Spleen (tissue), 7 donors: ENCODE results near the gene MAST4.

Source experiments
- CTCF ChIP-seq, 11 experiments: fragments of 200-600 bp in 7 of 11; fragments of 450-650 bp in 4 of 11; sonication (generic) in 4 of 11; IDR thresholded peaks in 8 of 11; conservative IDR thresholded peaks in 3 of 11; 1 replicate in 7 of 11; 2 replicates in 4 of 11; pipeline versions ENCODE4 v1.4.0 to v1.8.0; 2016 to 2021; ENCODE audit warnings: antibody characterized with exemption in 11 of 11, inconsistent platforms in 4 of 11, mild to moderate bottlenecking in 1 of 11
- POLR2A ChIP-seq, 3 donors: fragments of 450-650 bp; IDR thresholded peaks; one replicate each; pipeline ENCODE4 v1.5.1; 2017; ENCODE audit warnings: antibody characterized with exemption in 3 of 3, mild to moderate bottlenecking in 1 of 3
- POLR2AphosphoS5 ChIP-seq, 3 donors: sonication (generic); formaldehyde crosslinking; IDR thresholded peaks; one replicate each; pipeline ENCODE4 v1.5.1; 2017; ENCODE audit warnings: antibody characterized with exemption in 3 of 3
- donor health status: DM: no; HTN: no; CAD: no; lungs with moderate emphysema.
- donor health status: DM: no; HTN: no; CAD: no.
- donor health status: DM: no; HTN: no; CAD: no.

GRCh38 chr5:66708368-66708767 lies 112.2 kb downstream of the MAST4 start:
- TF ChIP-seq POLR2AphosphoS5 (IDR thresholded peaks at IDR 0.05): no peak
- no peak for TF ChIP-seq CTCF (IDR thresholded peaks at IDR 0.05 in 8 of 11, conservative IDR thresholded peaks at IDR 0.05 in 3 of 11)
- no peak for TF ChIP-seq POLR2A (IDR thresholded peaks at IDR 0.05)
